NCI-H1105 (cell line): ENCODE results near the gene KIAA0319L.

Source experiments
- DNase-seq: peaks from one replicate; lab custom pipeline; 2025; lab: John Stamatoyannopoulos, UW

KIAA0319L gene

GRCh38 chr1:35536556-35537162, 20.5 kb downstream of the KIAA0319L start:
- DNase-seq = no peak

- DNase-seq = no peak
These were observed 22.0 kb downstream of the KIAA0319L start for GRCh38 chr1:35535243-35535642.

GRCh38 chr1:35533586-35533985, 23.6 kb downstream of the KIAA0319L start:
- DNase-seq = no peak

- no peak for DNase-seq
These were observed 24.5 kb downstream of the KIAA0319L start for GRCh38 chr1:35532497-35533223.

GRCh38 chr1:35531368-35531767, 25.8 kb downstream of the KIAA0319L start:
- no peak for DNase-seq

- no peak for DNase-seq
These were observed 26.3 kb downstream of the KIAA0319L start for GRCh38 chr1:35530946-35531345.

- DNase-seq = no peak
These were observed 27.0 kb downstream of the KIAA0319L start for GRCh38 chr1:35530168-35530567.

GRCh38 chr1:35524106-35524505, 33.1 kb downstream of the KIAA0319L start:
- no peak for DNase-seq

GRCh38 chr1:35519432-35519831, 37.8 kb downstream of the KIAA0319L start:
- no peak for DNase-seq

GRCh38 chr1:35518183-35518582, 39.0 kb downstream of the KIAA0319L start:
- DNase-seq = no peak

- DNase-seq = no peak
These were observed 45.9 kb downstream of the KIAA0319L start for GRCh38 chr1:35511305-35511704.

GRCh38 chr1:35509558-35509957, 47.6 kb downstream of the KIAA0319L start:
- no peak for DNase-seq

GRCh38 chr1:35507947-35508346, 49.3 kb downstream of the KIAA0319L start:
- DNase-seq = no peak

- DNase-seq = no peak
These were observed 50.0 kb downstream of the KIAA0319L start for GRCh38 chr1:35506960-35507912.

GRCh38 chr1:35505911-35506798, 51.0 kb downstream of the KIAA0319L start:
- DNase-seq = no peak

GRCh38 chr1:35502242-35502641, 55.0 kb downstream of the KIAA0319L start:
- no peak for DNase-seq

- DNase-seq = no peak
These were observed 56.8 kb downstream of the KIAA0319L start for GRCh38 chr1:35500439-35500838.

GRCh38 chr1:35499652-35500176, 57.5 kb downstream of the KIAA0319L start:
- DNase-seq = no peak

- DNase-seq = no peak
These were observed 58.0 kb downstream of the KIAA0319L start for GRCh38 chr1:35499231-35499630.

GRCh38 chr1:35497571-35497970, 59.6 kb downstream of the KIAA0319L start:
- DNase-seq = no peak

GRCh38 chr1:35490250-35490649, 67.0 kb downstream of the KIAA0319L start:
- no peak for DNase-seq
